Stimulated activated CD8-positive, alpha-beta memory T cell treated with anti-CD3 and anti-CD28 coated beads, Interleukin-2, amount 100 ng/mL, for 48 hours (primary cell): ENCODE results near the gene C11orf24.
"Not testable (repeated sequence)": the region's sequence is repeated elsewhere in the genome, so short reads cannot be mapped to it uniquely, and the experiment has no call there.

Experiments used
- DNase-seq, 2 donors: peaks; one replicate each; pipeline ENCODE4 v3.0.0-alpha.2; 2020; ENCODE audit warnings: low read depth in 2 of 2

Gene C11orf24

GRCh38 chr11:68299517-68299879 lies 27.7 kb upstream of the C11orf24 start:
- DNase-seq = not testable (repeated sequence)

- DNase-seq = no peak
Observed at GRCh38 chr11:68298659-68299516, 27.1 kb upstream of the C11orf24 start.

DNA sequence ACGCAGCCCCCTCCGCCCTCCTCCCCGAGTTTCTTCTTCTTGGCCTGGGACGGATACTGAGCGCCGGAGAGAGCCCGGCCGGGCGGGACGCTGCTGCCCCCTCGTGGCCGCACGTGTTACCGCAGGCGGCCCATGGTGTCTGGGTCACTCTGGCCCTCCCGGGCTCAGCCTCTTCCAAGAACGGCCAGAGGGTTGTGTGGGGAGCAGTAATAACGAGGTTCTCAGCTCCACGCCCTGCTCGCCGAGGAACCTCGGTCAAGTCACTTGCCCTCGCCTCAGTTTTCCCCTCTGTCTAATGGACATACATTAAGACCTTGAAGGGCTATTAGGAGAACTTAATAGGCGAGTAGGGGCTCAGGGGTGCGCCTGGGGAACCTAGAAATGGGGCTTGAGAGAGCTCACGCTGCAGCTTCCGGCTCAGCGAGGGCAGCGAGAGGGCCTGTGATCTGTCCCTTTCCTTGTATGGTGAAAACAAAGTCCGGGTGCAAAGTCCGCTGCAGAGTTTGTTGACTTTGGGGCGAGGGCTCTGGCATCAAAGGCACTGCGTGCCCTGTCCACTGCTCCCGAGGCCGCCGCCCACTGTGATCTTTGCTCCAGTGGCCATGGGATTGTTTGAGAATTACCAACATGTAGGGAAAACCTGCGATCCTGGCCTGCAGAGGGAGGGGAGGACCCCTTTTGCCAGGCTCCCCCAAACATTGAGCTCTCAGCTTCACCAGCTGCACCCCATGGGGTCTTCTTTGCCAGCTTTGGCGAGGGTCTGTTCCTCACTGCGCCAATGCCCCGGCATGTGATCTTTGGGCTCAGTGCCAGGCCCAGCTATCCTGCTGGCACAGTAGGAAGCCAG lies 26.3 kb upstream of the C11orf24 start:
- DNase-seq = peak; percentile 53 to 66

DNA sequence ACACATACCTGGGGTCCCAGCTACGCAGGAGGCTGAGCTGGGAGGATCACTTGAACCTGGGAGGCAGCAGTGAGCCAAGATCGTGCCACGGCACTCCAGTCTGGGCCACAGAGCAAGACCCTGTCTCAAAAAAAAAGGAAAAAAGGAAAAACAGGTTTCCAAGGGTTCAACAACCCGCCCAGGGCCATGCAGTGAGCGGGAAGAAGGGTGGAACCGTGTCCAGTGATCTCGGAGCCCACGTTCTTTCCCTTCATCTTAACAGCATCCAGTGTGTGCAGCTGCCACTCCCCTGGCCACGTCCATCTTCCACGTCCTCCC lies 25.7 kb upstream of the C11orf24 start:
- DNase-seq = no peak

DNA sequence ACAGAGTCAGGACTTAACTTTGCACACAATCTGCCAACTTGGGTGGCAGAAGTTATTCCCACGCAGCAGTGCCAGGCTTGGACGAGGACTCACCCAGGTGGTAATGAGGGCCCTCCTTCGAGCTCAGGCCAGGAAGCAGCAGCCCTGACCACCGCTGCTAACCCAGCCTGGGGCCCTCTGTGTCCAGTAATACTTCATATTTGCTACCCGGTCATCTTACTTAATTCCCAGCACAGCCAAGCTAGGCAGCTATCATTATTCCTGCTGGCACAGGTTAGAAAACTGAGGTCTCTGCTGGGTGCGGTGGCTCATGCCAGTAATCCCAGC lies 25.2 kb upstream of the C11orf24 start:
- no peak for DNase-seq

GRCh38 chr11:68296344-68297051 lies 24.7 kb upstream of the C11orf24 start:
- DNase-seq = no peak

- no peak for DNase-seq
Observed at GRCh38 chr11:68295940-68296339, 24.2 kb upstream of the C11orf24 start.

DNA sequence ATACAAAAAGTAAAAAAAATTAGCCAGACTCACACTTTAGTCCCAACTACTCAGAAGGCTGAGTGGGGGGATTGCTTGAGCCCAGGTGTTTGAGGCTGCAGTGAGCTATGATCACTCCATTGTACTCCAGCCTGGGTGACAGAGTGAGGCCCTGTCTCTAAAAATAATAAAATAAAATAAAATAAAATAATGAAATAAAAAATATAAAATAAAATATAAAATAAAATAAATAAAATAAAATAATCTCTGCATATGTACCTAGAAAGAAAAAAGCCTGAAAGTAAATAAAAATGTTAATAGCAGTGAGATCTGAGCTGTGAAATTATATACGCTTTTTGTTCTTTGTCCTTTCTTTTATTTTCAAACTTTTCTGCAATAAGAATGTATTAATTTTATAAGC lies 23.5 kb upstream of the C11orf24 start:
- no peak for DNase-seq

DNA sequence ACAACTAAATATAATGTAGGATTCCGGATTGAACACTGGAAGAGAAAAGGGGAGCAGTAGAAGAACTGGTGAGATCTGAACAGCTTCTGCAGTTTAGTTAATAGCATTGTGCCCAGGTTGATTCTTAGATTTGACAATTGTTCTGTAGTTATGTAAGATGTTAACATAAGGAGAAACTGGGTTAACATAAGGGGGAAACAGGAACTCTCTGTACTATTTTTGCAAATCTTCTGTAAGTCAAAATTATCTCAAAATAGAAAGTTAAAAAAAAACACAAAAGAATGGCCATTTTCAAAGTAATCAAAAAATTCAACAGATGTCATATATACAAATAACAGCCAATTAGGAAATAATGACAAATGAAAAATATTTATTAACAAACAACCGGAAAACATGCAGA lies 21.9 kb upstream of the C11orf24 start:
- no peak for DNase-seq

GRCh38 chr11:68289456-68289855 lies 17.7 kb upstream of the C11orf24 start:
- DNase-seq = no peak

GRCh38 chr11:68287419-68287818 lies 15.6 kb upstream of the C11orf24 start:
- no peak for DNase-seq

DNA sequence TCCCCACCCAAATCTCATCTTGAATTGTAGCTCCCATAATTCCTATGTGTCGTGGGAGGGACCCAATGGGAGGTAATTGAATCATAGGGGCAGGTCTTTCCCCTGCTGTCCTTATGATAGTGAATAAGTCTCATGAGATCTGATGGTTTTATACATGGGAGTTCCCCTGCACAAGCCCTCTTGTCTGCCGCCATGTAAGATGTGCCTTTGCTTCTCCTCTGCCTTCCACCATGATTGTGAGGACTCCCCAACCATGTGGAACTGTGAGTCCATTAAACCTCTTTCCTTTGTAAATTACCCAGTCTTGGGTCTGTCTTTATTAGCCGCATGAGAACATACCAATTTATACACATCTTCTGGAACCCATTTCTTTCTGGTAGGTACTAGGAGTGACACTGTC lies 12.8 kb upstream of the C11orf24 start:
- DNase-seq = not testable (repeated sequence)

- DNase-seq = no peak
Observed at GRCh38 chr11:68282861-68283230, 11.1 kb upstream of the C11orf24 start.

- DNase-seq = peak; percentile 17 to 34
Observed at GRCh38 chr11:68282141-68282860, 10.5 kb upstream of the C11orf24 start.

DNA sequence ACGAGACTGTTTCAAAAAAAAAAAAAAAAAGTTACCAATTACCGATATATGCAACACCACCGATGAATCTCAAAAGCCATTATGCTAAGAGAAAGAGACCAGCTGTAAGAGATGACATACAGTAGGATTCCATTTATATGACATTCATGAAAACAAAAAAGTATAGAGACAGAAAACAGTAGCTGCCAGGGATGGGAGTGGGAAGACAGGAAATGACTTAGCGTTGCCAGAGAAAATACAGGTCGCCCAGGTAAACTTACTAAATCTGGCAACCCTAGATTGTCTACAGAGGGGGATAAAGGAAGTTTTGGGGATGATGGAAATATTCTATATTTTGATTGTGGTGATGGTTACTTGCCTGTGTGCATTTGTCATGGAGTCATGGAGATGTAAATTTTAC lies 7.9 kb upstream of the C11orf24 start:
- DNase-seq = no peak

DNA sequence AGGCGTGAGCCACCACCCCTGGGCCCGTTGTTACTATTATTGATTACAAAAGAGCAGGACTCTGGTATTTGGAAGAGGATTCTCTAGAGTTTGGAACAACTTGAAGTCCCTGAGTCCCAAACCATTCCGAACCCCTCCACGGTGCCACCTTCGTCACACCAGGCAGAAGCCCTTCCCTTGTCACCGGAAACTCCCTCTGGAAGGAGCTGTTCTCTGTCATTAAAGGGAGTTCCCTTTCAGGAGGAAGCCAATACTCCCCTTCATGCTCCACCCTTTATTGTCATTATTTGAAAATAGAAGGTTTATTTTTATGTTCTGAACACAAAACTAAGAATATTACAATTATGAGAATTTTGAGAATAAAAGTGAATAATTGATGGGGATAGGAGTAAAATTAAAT lies 5.1 kb upstream of the C11orf24 start:
- DNase-seq = no peak

- DNase-seq = no peak
Observed at GRCh38 chr11:68275721-68276507, 4.1 kb upstream of the C11orf24 start.

- no peak for DNase-seq
Observed at GRCh38 chr11:68274306-68274705, 2.5 kb upstream of the C11orf24 start.

DNA sequence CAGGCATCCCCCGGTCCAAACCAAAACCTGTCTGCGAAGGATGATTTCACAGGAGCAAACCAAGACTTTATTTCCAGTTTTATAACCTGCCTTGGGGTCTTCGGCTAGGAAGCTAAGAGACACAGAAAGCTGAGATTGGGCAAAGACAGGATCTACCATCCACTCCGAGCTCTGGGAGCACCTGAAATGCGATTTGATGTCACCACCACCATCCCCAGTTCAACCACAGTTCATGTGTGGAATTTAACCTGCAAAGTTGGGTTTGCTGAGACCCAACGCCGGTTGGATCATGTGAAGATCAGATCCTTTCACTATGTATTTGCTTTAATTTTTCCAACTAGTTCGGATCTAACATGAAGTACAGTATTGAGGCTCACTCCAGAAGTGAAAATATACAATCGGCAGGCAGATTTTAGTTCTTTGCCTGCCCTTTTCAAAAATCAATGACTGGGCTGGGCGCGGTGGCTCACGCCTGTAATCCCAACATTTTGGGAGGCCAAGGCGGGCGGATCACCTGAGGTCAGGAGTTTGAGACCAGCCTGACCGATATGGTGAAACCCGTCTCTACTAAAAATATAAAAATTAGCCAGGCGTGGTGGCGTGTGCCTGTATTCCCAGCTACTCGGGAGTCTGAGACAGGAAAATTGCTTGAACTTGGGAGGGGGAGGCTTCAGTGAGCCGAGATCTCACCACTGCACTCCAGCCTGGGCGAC lies 1.4 kb upstream of the C11orf24 start:
- no peak for DNase-seq

- peak; percentile 39 to 40 for DNase-seq
Observed at GRCh38 chr11:68271023-68271780, 571 bp downstream of the C11orf24 start.
